HL-60 (cell line): ENCODE results near the gene FTCD.
"Not testable (repeated sequence)": the region's sequence is repeated elsewhere in the genome, so short reads cannot be mapped to it uniquely, and the experiment has no call there.

Experiments used
- DNase-seq, 2 experiments: peaks; one replicate each; pipeline ENCODE4 v3.0.0-alpha.2; 2010 to 2020; ENCODE audit warnings: low read depth in 1 of 2, low spot score in 1 of 2
- H3K27ac ChIP-seq: fragments of 250-450 bp; sonication (Bioruptor Pico); replicated peaks from 2 replicates; pipeline ENCODE4 v1.5.1; 2020; ENCODE audit warnings: mild to moderate bottlenecking, moderate library complexity
- H3K27me3 ChIP-seq: fragments of 250-450 bp; sonication (Bioruptor Pico); 2 replicates; pipeline ENCODE4 v1.5.1; 2021; ENCODE audit warnings: mild to moderate bottlenecking, moderate library complexity; ENCODE audit not compliant: insufficient read depth, poor library complexity, severe bottlenecking
- H3K4me3 ChIP-seq: replicated peaks from 2 replicates; pipeline ENCODE4 v1.5.1; 2011; ENCODE audit warnings: mild to moderate bottlenecking, control low read depth, low read length; ENCODE audit not compliant: insufficient read depth
- GABPA ChIP-seq: IDR thresholded peaks from 2 replicates; pipeline ENCODE4 v1.6.1; 2012; ENCODE audit warnings: low read depth
- POLR2AphosphoS5 ChIP-seq: IDR thresholded peaks from 2 replicates; pipeline ENCODE4 v1.6.1; 2012; ENCODE audit warnings: low read depth
- SPI1 ChIP-seq: IDR thresholded peaks from 2 replicates; pipeline ENCODE4 v1.6.1; 2012; ENCODE audit warnings: low read depth, mild to moderate bottlenecking, borderline replicate concordance
- TF ChIP-seq, protein P1 (sequence below): IDR thresholded peaks from one replicate; pipeline ENCODE4 v1.5.1; 2011; ENCODE audit warnings: low read length, control low read depth, inconsistent platforms; ENCODE audit not compliant: insufficient read depth
- TF ChIP-seq, protein P2 (sequence below): IDR thresholded peaks from 2 replicates; pipeline ENCODE4 v1.6.1; 2012; ENCODE audit warnings: low read depth; ENCODE audit not compliant: insufficient replicate concordance

The FTCD gene

DNA sequence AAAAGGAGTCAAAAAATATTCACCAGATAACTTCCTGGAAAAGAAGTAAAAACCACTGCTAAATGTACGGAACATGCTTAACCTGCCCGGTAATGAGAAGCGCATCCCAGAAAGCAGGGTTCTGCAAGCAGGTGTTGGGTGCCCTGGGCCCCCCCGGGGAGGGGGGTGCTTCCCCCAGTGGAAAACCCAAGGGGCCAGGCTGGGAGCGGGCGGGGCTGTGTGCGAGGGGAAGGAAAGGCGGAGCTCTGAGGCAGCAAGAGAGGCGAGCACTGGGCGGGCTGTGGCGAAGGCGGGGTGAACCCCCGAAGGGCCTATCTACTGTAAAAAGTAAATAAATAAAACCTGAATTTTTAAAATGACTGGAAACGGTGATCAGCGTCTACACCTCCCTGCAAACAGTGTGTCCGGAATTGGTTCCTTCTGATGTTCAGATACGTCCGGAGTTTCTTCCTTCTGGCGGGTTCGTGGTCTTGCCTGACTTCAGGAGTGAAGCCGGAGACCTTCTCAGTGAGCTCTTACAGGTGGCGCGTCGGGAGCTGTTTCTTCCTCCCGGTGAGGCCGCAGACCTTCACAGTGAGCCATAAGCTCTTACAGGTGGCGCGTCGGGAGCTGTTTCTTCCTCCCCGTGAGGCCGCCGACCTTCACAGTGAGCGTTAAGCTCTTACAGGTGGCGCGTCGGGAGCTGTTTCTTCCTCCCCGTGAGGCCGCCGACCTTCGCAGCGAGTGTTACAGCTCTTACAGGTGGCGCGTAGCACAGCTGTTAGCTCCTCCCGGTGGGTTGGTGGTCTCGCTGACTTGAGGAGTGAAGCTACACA, 13.4 kb downstream of the FTCD start:
- no peaks in the 10 kb centered on the region for H3K27me3 ChIP-seq
- no peak for DNase-seq
- TF ChIP-seq POLR2AphosphoS5 (no peak), SPI1 (no peak), GABPA (no peak)
- TF ChIP-seq, protein P1, sequence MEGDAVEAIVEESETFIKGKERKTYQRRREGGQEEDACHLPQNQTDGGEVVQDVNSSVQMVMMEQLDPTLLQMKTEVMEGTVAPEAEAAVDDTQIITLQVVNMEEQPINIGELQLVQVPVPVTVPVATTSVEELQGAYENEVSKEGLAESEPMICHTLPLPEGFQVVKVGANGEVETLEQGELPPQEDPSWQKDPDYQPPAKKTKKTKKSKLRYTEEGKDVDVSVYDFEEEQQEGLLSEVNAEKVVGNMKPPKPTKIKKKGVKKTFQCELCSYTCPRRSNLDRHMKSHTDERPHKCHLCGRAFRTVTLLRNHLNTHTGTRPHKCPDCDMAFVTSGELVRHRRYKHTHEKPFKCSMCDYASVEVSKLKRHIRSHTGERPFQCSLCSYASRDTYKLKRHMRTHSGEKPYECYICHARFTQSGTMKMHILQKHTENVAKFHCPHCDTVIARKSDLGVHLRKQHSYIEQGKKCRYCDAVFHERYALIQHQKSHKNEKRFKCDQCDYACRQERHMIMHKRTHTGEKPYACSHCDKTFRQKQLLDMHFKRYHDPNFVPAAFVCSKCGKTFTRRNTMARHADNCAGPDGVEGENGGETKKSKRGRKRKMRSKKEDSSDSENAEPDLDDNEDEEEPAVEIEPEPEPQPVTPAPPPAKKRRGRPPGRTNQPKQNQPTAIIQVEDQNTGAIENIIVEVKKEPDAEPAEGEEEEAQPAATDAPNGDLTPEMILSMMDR = no peak
- TF ChIP-seq, protein P2, sequence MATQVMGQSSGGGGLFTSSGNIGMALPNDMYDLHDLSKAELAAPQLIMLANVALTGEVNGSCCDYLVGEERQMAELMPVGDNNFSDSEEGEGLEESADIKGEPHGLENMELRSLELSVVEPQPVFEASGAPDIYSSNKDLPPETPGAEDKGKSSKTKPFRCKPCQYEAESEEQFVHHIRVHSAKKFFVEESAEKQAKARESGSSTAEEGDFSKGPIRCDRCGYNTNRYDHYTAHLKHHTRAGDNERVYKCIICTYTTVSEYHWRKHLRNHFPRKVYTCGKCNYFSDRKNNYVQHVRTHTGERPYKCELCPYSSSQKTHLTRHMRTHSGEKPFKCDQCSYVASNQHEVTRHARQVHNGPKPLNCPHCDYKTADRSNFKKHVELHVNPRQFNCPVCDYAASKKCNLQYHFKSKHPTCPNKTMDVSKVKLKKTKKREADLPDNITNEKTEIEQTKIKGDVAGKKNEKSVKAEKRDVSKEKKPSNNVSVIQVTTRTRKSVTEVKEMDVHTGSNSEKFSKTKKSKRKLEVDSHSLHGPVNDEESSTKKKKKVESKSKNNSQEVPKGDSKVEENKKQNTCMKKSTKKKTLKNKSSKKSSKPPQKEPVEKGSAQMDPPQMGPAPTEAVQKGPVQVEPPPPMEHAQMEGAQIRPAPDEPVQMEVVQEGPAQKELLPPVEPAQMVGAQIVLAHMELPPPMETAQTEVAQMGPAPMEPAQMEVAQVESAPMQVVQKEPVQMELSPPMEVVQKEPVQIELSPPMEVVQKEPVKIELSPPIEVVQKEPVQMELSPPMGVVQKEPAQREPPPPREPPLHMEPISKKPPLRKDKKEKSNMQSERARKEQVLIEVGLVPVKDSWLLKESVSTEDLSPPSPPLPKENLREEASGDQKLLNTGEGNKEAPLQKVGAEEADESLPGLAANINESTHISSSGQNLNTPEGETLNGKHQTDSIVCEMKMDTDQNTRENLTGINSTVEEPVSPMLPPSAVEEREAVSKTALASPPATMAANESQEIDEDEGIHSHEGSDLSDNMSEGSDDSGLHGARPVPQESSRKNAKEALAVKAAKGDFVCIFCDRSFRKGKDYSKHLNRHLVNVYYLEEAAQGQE = no peak
- no peak overlapping the region for H3K27ac ChIP-seq
- no peak overlapping the region for H3K4me3 ChIP-seq

DNA sequence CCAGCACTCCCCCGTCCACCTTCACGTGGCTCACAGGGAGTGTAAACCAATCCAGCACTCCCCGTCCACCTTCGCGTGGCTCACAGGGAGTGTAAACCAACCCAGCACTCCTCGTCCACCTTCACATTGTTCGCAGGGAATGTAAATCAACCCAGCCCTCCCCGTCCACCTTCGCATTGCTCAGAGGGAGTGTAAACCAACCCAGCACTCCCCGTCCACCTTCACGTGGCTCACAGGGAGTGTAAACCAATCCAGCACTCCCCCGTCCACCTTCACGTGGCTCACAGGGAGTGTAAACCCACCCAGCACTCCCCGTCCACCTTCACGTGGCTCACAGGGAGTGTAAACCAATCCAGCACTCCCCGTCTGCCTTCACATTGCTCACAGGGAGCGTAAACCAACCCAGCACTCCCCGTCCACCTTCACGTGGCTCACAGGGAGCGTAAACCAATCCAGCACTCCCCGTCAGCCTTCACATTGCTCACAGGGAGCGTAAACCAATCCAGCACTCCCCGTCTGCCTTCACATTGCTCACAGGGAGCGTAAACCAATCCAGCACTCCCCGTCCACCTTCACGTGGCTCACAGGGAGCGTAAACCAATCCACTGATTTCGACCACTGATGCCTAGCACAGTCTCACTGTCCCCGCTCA, 14.9 kb downstream of the FTCD start:
- H3K4me3 ChIP-seq, DNase-seq, H3K27ac ChIP-seq, H3K27me3 ChIP-seq: not testable (repeated sequence)

DNA sequence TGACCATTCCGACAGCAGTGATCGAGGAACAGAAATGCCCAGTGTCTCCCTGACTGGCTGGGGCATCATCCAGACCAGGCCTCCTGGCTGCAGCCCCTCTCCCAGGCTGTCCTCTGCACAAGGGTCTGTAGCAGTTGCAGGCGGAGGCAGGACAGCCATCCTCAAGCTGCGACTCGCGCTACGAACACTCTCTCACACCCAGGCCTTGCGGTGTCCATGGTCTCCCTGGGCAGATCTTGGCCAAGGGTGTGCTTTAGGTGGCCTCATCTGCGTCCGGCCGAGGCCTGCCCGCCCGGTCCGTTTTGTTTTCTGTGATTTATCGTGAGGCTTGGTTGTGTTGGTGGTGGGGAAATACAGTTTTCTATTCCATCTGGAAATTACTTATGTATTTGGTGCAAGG, 15.7 kb downstream of the FTCD start:
- H3K4me3 ChIP-seq = no peak overlapping the region
- no peak overlapping the region for H3K27ac ChIP-seq
- DNase-seq = no peak
- no peaks in the 10 kb centered on the region for H3K27me3 ChIP-seq
- TF ChIP-seq POLR2AphosphoS5 = no peak

DNA sequence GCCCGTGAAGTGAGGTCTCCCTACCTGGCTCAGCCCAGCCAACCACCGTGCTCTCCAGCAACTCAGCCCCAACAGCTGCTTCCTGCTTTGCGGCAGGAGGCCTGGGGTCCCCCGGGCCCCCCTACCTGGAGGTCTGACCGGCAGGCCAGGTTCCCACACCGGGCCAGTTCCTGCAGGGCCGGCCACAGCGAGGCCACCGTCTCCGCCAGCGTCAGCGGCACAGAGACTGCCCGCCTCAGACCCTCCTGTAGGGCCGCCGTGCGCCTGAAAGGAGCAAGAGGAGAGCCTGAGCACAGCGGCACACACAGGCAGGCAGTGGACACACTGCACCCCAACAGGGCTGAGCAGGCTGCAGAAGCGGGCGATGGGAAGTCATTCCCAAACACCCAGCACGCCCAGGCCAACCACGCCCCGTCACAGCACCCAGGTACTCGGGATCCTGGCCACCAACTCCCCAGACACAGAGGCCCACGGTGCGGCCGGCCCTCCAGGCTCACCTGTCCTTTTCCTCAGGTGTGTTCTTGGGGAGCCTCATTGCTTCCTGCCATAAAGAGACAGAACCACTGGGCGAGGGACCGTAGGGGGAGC, 16.9 kb downstream of the FTCD start:
- no peak overlapping the region for H3K27ac ChIP-seq

DNA sequence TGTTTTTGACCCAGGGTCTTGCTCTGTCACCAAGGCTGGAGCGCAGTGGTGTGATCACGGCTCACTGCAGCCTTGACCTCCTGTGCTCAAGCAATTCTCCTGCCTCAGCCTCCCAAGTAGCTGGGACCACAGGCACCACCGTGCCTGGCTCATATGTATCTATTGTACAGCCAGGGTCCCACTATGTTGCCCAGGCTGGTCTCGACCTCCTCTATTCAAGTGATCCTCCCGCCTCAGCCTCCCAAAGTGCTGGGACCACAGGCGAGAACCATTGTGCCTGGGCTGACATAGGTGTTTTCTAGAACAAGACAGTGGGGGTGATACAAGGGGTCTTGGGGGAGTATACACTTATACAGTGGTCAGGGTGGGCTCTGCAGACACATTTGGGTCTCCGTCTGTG, 17.5 kb downstream of the FTCD start:
- Histone ChIP-seq H3K27ac (no peak overlapping the region), H3K27me3 (no peaks in the 10 kb centered on the region), H3K4me3 (no peak overlapping the region)
- TF ChIP-seq POLR2AphosphoS5 = no peak
- TF ChIP-seq, protein P1 = no peak
- TF ChIP-seq SPI1 = no peak
- TF ChIP-seq, protein P2 = no peak
- TF ChIP-seq GABPA = no peak
- no peak for DNase-seq

More for the DNA sequence above, 16.9 kb downstream of the FTCD start:
- no peaks in the 10 kb centered on the region for H3K27me3 ChIP-seq
- TF ChIP-seq, protein P2 = no peak
- no peak for TF ChIP-seq SPI1
- H3K4me3 ChIP-seq = no peak overlapping the region
- no peak for DNase-seq
